Right lobe of liver (tissue), 4 donors: Measurements from ENCODE around the gene HECW1.

Experiments
- CTCF ChIP-seq, 4 donors: fragments of 200-600 bp in 3 of 4; fragments of 450-650 bp in 1 of 4; IDR thresholded peaks; one replicate each; pipeline versions ENCODE4 v1.5.1 to v1.8.0; 2016 to 2022; ENCODE audit warnings: antibody characterized with exemption in 4 of 4, mild to moderate bottlenecking in 2 of 4
- POLR2A ChIP-seq: fragments of 450-650 bp; IDR thresholded peaks from one replicate; pipeline ENCODE4 v1.6.1; 2017; ENCODE audit warnings: antibody characterized with exemption, mild to moderate bottlenecking
- donor health status: DM: no; HTN: no; CAD: no.
- donor health status: DM: no; HTN: no; CAD: no.
- donor health status: DM: no; HTN: yes; CAD: no.

- TF ChIP-seq CTCF (IDR thresholded peaks at IDR 0.05) (no peak), POLR2A (no peak)
Measured at GRCh38 chr7:43481902-43482678, 369.6 kb downstream of the HECW1 start.
